Measurements from ENCODE around the gene CAMK4. TPM values are rescaled to one million over a fixed set of nuclear protein-coding genes. Genes with fewer than 3 reads are reported as not detected.

The CAMK4 gene
- 106 and 112 TPM in 2 replicates for total RNA-seq

DNA sequence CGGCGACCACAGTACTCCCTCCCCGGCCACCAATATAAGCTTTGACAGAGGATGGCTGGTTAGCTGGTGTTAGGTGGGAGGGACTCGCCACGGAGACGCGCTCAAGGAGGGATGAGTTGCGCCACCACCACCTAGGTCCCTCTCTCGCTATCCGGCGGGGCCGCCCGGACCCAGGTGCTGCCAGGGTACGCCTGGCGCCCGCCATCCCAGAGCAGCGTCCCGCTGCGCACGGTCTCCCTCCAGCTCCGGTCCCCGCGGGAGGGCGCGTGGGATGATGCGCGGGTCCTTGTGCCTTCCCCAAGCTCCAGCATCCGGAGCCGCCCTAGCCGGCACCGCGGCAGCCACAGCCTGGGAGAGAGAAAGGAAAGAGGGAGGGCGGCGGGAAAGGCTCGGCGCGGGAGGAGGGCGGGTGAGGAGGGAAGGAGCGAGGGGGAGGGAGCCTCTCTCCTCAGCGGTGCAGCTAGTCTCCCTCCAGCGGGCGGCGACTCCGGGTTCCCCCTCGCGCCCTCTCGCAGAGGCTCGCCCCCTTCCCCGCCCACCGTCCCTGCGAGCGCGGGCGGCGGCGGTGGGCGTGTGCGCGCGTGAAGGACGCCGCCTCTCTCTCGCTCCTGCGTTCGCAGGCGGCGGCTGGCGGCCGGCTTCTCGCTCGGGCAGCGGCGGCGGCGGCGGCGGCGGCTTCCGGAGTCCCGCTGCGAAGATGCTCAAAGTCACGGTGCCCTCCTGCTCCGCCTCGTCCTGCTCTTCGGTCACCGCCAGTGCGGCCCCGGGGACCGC, at the start of gene CAMK4:
TSS of gene CAMK4 (plus strand) at position 598 of the 774 bp plus-strand sequence. CDS start at position 698, 100 bp downstream.
- intact Hi-C loops (cut with micrococcal nuclease), result loop anchor here (1.0 to 2.0 kb wide), 7 partner anchors 10 to 1813 kb away; partner anchors contain the start of gene WDR36

DNA sequence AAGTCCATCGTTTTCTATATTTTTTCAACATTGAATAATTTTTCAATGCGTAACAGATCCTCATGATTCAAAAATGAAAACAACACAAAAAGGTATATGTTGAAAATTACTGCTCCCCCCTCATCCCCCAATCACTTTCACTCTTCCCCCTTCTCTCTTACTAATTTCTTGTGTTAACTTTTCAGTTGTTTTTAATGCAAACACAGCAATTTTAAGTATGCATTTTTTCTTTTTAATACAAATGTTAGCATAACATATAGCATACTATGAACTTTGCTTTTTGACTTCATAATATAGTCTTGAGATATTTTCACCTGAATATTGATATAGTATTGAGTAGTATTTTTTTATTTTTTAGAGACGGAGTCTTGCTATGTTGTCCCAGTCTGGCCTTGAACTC, 41.1 kb upstream of the CAMK4 start:
- intact Hi-C loops (cut with micrococcal nuclease), result no loop called here

DNA sequence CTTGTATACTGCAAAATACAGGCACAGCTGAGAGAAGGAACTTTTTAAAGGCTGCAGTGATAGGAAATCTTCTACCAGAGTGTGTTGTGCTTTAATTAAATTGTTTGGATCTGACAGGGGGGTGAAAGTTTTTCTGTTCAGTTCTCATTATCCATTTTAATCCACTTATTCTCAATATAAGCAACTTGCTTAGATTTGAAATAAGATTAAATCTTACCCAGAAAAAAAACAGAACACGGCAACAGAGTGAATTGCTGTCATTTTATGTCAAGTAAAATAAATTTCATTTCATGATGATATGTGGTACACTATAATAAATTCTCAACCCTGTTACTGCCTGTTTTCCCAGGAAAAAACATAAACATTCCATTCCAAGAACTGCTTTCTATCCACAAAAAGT, 37.1 kb upstream of the CAMK4 start:
- intact Hi-C loops (cut with micrococcal nuclease), result no loop called here

DNA sequence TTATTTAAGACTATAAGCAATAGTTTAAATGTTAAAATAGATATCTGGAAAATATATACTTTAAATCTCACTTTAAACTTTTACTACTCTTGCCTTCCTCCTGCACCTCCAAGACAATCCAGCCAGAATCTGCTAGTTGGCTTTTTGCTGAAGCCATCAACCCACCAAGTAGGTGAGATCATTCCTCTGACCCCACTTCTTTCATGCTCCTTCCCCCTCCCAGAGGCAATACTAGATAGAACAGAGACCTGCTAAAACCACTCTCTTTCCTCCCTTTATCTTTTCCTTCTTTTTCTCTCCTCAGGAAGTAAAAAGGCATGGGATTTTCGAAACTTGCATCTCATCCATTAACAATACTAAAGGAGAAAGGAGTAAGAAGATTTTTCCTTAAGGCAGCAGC, 30.1 kb upstream of the CAMK4 start:
- intact Hi-C loops (cut with micrococcal nuclease), result no loop called here

DNA sequence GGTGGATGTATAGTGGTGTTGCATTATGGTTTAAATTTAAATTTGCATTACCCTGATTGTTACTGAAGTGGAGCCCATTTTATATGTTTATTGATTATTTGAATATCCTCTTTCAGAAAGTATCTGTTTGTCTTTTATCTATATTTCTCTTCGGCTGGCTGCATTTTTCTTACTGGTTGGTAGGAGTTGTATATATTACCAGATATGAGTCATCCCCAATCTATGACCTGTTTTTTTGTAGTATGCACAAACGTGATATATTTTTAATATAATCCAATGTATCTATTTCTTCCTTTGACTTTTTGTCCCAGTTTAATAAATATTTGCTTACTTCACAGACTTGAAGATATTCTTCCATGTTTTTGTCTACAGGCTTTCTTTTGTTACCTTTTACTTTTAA, 29.3 kb upstream of the CAMK4 start:
- intact Hi-C loops (cut with micrococcal nuclease), result no loop called here

DNA sequence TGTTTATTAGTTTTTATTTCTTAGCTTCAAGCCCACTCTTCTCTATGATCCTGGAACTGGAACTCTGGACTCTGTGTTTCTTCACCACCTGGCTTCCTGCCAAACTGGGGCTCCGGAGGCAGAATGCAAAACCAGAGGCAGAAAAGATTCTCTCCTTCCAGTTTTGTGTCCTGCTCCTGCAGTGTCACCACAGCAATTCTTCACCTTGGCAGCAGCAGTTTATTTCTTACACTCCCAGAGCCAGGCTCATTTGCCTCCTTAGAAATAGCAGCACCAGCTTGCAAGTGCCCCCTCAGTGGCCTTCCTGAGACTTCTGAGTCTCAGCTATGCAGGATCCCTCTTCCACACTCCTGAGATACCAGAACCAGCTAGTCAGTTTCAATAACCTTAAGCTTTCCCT, 26.7 kb upstream of the CAMK4 start:
- intact Hi-C loops (cut with micrococcal nuclease), result no loop called here

DNA sequence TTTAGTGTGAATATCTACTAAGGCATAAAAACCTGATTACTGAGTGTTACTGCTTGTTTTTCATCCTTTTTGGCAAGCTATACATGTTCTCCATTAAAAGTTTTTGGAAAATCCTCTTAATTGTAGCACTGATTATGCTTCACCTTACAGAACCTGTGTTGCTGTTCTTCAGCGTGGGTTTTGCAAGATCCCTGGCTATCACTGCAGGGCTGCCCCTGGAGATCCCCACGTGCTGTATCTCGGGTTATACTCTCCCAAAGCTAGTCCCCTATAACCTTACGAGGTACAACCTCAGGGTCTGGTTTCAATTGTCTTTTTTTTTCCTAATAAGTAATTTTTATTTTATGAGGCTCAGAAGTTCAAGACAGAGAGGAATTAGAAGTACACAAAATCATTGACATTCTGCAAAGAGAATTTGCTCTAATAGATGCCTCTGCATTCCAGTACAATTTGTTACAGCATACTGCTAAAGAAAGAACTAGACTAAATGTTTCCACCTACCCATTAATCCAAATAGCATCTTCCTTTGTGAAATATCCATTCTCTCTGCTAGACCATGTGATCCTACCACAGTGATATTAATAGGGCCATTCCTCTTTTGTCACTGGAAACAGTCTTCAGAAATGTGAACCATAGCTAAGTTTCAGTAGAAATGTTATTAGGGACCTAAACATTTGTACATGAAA, 25.8 kb upstream of the CAMK4 start:
- intact Hi-C loops (cut with micrococcal nuclease), result no loop called here

DNA sequence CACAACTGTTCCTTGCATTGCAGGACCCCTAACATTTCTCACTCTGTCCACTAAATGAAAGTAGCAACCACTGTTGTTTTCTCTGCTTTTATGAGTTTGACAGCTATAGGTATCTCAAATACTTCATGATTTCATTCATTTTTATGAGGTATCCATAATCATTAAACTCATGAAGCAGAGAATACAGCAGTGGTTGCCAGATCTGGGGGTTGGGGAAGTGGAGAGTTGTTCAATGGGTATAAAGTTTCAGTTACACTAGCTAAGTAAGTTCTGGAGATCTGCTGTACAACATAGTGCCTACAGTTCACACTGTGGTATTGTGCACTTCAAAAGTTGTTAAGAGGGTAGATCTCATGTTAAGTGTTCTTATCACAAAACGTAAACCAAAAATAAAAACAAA, 23.4 kb upstream of the CAMK4 start:
- intact Hi-C loops (cut with micrococcal nuclease), result no loop called here

DNA sequence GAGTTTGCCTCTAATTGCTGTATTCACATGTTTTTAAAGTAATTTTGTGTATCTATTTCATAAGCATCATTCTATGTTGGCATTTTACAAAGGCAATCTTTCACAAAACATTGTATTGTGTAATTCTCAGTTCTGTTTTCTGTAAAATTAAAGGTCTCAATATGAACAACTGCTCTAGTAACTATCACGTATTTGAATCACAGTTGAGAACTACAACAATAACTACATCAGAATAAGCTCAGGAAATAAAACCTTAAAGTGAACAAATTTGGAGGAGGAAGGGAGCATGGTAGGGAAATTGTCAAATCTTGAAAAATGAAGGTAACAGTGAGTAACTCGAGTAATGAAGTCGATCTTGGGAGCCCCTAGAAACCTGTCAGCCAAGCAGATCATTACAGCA, 22.5 kb upstream of the CAMK4 start:
- intact Hi-C loops (cut with micrococcal nuclease), result no loop called here

DNA sequence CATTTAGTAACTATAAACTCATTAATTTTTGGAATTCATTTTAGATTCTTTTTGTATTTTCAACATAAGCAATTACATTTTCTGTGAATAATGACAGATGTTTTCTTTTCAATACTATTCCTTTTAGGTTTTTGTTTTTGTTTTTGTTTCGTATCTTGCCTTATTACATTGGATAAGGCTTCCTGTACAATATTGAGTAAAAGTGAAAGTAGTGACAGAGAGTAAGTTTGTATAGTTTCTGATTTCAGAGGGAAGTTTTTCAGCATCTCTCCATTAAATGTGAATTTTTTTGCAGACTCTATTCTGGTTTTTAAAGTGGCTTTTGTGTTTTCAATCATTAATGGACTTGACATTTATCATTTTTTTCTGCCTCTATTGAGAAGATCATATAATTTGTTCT, 12.8 kb upstream of the CAMK4 start:
- intact Hi-C loops (cut with micrococcal nuclease), result loop anchor here (1.0 kb wide), 1 partner anchor 23 kb away; no protein-coding TSS in a partner anchor

DNA sequence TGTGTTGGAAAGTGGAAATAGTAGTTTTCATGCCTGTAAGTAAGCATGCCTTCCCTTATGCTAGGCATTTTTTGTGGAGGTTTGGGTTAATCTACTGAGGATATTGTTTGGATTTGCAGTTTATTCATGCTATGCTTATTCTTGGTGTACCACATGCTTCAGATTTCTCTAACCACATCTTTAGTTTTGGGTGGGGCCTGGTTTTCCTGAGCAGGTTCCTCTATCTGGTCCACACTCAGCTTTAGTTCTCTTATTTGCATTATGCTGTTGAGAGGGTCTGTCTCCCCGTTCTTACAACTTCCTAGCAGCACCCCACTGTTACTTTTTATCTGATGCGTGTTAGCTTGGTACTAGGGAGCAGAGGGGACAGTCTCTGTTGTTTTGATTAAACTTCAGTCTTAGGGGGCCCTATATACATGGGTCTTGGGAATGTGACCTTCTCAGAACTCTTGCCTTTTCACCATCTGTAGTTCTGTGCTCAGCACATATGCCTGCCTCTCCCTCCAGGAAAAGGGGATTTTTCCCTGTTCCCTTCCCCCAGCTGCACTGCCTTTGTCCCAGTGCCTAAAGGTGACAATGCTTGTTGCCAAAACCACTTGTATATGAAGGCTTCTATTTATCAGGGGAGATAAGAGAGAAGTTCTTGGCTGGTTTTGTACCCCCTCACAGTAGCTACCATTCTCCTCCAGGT, 10.0 kb upstream of the CAMK4 start:
- intact Hi-C loops (cut with micrococcal nuclease), result no loop called here

DNA sequence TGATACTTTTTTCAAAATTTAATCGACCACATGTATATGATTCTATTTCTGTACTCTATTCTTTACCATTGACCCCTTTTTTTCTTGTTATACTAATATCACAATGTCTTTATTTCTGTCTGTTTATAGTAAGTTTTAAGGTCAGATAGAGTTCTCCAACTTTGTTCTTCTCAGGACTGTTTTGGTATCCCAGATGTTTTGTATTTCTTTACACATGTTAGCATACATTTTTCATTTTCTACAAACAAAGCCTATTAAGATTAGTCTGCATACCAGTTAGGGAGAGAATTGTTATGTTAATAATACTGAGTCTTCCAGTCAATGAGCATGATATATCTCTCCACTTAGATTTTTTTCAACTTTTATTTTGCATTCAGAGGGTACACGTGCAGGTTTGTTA, 8.2 kb upstream of the CAMK4 start:
- intact Hi-C loops (cut with micrococcal nuclease), result no loop called here

DNA sequence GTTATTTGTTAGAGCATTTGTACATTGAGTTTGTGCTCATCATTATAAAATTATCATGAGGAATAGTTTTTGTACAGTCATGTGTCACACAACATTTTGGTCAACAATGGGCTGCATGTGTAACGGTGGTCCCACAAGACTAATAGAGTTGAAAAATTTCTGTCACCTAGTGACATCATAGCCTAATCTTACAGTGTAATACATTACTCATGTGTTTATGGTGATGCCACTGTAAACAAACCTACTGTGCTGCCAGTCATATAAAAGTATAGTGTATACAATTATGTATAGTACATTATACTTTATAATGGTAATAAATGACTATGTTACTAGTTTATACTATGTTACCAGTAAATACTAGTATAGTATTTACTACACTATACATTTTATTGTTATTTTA, 3.0 kb upstream of the CAMK4 start:
- intact Hi-C loops (cut with micrococcal nuclease), result no loop called here

DNA sequence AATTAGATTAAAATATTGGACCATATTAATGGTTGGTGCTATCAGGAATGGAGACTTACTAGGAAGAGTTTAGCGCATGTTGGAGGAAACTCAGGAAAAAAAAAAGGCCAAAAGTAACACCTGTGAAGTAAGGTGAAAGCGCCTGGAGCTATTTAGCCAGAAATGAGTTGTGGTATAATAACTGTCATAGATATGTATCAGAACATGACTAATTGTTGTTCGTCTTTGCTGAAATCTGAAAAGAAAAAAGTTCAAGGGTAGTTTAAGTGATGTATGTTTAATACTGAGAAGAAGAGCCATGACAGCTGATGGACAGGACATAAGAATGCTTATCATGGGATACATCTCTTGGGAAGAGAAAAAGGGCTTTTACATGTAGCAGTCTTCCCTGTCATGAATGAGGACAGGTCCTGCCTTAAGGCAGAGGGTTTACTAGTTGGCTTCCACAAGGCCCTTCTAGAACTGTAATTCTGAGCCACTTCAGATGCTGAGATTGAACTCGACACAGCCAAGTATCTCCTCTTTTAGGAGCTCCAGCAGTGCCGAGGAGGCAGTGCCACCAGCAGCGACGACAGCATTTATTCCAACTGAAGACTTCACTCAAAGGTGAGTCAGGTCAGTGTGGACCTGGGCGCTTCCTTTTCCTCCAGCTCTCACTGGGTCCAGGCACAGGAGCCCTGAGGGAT, 940 bp upstream of the CAMK4 start:
- intact Hi-C loops (cut with micrococcal nuclease), result loop anchor here (1.0 to 2.0 kb wide), 3 partner anchors 10 to 64 kb away; no protein-coding TSS in a partner anchor

DNA sequence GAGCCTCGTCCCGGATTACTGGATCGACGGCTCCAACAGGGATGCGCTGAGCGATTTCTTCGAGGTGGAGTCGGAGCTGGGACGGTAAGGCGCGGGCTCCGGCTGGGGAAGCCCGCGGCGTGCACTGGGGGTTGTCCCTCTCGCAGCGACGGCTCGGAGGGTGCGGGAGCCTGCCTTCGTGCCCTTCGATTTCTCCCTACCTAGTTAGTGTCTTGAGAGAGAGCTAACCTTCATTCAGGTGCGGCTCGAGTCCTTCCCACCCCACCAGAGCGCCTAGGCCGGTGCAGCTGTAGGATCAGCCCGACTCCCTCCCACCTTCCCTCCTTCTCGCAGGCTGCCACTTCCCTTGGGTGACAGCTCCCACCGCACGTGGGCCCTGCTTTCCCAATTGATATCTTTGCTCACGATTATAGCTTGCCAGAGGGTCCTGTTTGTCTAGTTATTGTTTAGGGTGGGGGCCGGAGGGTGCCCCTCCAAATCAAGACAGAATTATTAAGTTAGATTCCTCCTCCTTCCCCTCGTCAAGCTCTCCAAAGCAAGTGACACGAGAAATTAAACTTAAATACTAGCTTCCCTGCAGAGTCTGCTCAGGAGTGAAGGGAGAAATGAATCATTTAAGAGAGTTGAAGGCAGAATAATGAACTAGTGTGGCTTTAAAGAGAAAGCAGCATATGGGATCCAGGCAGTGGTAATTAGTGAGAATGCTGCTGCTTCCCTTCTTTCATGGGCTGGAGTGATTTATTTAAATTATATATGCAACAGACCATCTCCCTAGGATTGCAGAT, 569 bp downstream of the CAMK4 start:
- intact Hi-C loops (cut with micrococcal nuclease), result loop anchor here (1.0 to 2.0 kb wide), 4 partner anchors 10 to 1814 kb away; partner anchors contain the start of gene WDR36

DNA sequence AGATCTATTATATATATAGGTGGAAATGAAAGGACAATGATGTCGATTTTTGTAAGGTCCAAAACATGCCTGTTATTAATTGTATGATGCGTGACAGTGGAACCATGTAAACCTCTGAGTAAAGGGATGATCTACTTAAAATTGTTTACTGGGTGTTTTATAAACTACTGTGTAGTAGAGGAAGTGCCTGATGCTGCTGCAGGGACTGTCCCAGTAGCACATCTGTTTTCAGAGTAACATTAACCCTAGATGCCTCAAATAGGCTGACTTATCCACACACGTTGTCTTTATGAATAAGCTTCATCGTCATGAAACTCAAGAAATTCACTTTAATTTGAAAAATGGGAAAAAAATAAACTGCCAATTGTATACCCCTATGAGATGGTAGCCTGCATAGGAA, 1.7 kb downstream of the CAMK4 start:
- intact Hi-C loops (cut with micrococcal nuclease), result loop anchor here (1.0 to 2.0 kb wide), 3 partner anchors 28 to 1815 kb away; no protein-coding TSS in a partner anchor

DNA sequence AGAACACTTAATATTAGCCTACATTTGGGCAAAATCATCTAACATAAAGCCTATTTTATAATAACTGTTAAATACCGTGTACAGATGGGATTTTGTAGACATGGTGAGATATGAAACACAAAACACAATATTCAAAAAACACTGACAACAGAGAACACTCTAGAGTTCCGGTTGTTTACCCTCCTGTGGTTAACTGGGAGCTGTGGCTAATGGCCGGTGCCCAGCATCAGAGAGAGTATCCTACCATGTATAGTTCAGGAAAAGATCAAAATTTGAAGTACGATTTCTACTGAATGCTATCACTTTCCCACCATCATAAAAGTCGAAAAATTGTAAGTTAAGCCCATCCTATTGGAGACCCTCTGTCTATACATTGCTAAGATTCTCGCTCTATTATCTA, 2.4 kb downstream of the CAMK4 start:
- intact Hi-C loops (cut with micrococcal nuclease), result loop anchor here (1.0 kb wide), 1 partner anchor 28 kb away; no protein-coding TSS in a partner anchor

DNA sequence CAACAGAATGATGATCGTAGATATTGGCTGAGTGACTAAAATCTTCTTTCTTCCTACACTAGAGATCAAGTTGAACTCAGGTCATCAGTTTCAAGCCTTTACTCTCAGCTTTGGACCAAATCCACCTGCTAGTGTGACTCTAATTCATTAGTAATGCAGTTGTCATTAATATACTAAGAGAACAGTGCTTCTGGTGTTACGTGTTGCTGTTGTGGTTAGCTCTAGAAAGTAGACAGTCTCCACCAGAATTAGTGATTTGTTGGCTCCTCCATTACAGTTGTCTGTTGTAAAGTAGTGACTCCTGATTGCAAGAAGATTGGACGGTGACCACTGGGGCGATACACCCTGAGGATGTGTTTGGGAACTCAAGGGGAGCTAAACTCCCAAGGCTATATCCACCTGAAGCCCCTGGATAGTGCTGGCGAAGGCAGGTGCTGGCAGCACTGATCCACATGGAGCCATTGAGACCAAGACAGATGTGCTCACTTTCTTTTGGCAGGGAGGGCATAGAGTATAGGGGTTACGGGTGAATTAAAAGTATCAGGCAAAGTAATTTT, 3.1 kb downstream of the CAMK4 start:
- intact Hi-C loops (cut with micrococcal nuclease), result no loop called here

DNA sequence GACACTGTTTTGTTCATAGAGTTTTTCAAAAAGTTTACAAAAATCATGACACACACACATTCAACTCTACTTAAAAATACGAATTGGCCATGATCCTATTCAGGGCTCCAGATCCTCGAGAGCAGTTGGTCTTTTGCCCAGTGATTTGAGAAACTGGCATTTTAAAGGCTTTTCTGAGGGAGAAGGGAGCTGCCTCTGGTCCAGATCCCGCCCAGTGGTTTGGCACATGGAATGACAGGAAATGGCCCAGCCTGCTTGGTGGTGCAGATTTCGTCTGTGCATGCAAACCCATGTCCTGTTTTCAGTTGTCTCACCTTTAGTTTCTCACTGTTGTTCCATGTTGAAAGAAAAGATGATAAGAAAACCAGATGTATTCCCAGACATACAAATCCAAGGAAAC, 3.6 kb downstream of the CAMK4 start:
- intact Hi-C loops (cut with micrococcal nuclease), result no loop called here

DNA sequence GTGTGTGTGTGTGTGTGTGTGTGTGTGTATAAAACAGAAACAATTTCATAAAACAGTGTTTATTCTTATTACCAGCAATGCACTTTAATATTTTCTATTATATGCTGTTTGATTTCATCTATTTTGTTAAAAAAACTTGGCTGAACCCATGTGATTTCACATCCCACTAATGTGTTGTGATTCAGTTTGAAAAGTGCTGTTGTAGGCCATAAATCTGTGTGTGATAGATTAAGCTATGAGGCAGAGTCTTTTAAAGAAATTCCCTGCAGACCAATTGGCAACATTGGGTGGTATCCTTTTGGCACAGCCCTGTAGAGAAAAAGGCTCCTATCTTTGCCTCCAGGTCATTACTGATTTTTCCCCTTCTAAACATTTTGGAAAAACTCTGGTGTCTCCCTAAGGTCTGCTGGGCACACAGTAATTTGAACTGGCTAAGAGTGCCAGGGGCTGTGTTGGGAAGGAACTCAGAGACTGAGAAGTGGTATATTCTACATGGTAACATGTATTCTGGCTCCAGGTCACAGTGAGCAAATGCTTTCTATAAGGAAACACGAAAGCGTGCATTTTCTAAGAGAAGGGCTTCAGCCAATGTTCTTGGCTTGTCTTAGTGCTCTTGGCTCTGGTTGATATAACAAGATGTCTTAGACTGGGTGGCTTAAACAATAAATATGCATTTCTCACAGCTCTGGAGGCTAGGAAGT, 4.5 kb downstream of the CAMK4 start:
- intact Hi-C loops (cut with micrococcal nuclease), result no loop called here

Data from T-helper 2 cell treated with Interferon-gamma antibody and Interleukin-4, amounts not matched to agents 100 ng/mL and 5 ng/mL, for 36 hours (primary cell).